ENCODE measurements around the gene RAD51B.

RAD51B gene

GRCh38 chr14:68672609-68673285, 853.2 kb downstream of the RAD51B start:
- no peak for DNase-seq

GRCh38 chr14:68673464-68673863, 853.9 kb downstream of the RAD51B start:
- DNase-seq, result no peak

GRCh38 chr14:68674538-68675232, 855.1 kb downstream of the RAD51B start:
- no peak for DNase-seq

GRCh38 chr14:68675233-68675577, 855.6 kb downstream of the RAD51B start:
- DNase-seq, result no peak

- no peak for DNase-seq
Measured at GRCh38 chr14:68676511-68676943, 856.9 kb downstream of the RAD51B start.

GRCh38 chr14:68677476-68677875, 857.9 kb downstream of the RAD51B start:
- DNase-seq, result no peak

- no peak for DNase-seq
Measured at GRCh38 chr14:68677901-68678300, 858.3 kb downstream of the RAD51B start.

GRCh38 chr14:68678471-68678870, 858.9 kb downstream of the RAD51B start:
- DNase-seq, result no peak

- no peak for DNase-seq
Measured at GRCh38 chr14:68679301-68679700, 859.7 kb downstream of the RAD51B start.

- no peak for DNase-seq
Measured at GRCh38 chr14:68679746-68680467, 860.3 kb downstream of the RAD51B start.

- DNase-seq, result no peak
Measured at GRCh38 chr14:68680541-68681051, 861.0 kb downstream of the RAD51B start.

- no peak for DNase-seq
Measured at GRCh38 chr14:68681256-68682011, 861.9 kb downstream of the RAD51B start.

- DNase-seq, result no peak
Measured at GRCh38 chr14:68682166-68683103, 862.9 kb downstream of the RAD51B start.

- no peak for DNase-seq
Measured at GRCh38 chr14:68683326-68683725, 863.7 kb downstream of the RAD51B start.

GRCh38 chr14:68684466-68685418, 865.2 kb downstream of the RAD51B start:
- no peak for DNase-seq

- DNase-seq, result peak; percentile 70
Measured at GRCh38 chr14:68685419-68686204, 866.0 kb downstream of the RAD51B start.

GRCh38 chr14:68686205-68686465, 866.6 kb downstream of the RAD51B start:
- no peak for DNase-seq

- no peak for DNase-seq
Measured at GRCh38 chr14:68686724-68687123, 867.1 kb downstream of the RAD51B start.

GRCh38 chr14:68687746-68688145, 868.2 kb downstream of the RAD51B start:
- DNase-seq, result no peak

- no peak for DNase-seq
Measured at GRCh38 chr14:68688872-68689371, 869.3 kb downstream of the RAD51B start.

All from activated CD4-positive, alpha-beta T cell treated with anti-CD3 and anti-CD28 coated beads for 1 hour (primary cell).